Left colon (tissue), 2 donors: ENCODE results near the gene NLRP11. TPM values are rescaled to one million over a fixed set of nuclear protein-coding genes. Genes with fewer than 3 reads are reported as not detected.

Experiments
- ATAC-seq: fragments of 200-7000 bp; cut with Tn5 transposase; one replicate; pipeline ENCODE4 v1.9.1; 2020; ENCODE audit warnings: mild to moderate bottlenecking, moderate library complexity
- DNase-seq, 2 donors: peaks; one replicate each; pipeline ENCODE4 v3.0.0-alpha.2; 2020
- intact Hi-C, 2 donors: fragments of 100-400 bp; cut with DNase I in 1 of 2; cut with micrococcal nuclease in 1 of 2; formaldehyde crosslinking; loops; one replicate each; pipeline versions ENCODE4 v1.11.2 to v1.14.0; 2022; cut with DNase I, micrococcal nuclease
- long read RNA-seq: library from polyadenylated mRNA; unstranded; transcript quantifications from one replicate; pipeline ENCODE4 v2.0.0, GENCODE V29; 2021
- total RNA-seq, 2 donors: library from RNA; stranded (reverse); fragmentation: NEBNext Ultra II Directional; extraction: Animal tissue kit (Norgen Biotek cat#: 25700); gene quantifications; one replicate each; pipeline ENCODE4 v1.2.1, GENCODE V29; 2021
- donor health status: DM: no; HTN: no; CAD: no.
- donor health status: DM: yes; HTN: yes; CAD: no.

NLRP11 gene
- under 1 TPM; 0.11 to 0.12 TPM for total RNA-seq
- long read RNA-seq: 0 reads

DNA sequence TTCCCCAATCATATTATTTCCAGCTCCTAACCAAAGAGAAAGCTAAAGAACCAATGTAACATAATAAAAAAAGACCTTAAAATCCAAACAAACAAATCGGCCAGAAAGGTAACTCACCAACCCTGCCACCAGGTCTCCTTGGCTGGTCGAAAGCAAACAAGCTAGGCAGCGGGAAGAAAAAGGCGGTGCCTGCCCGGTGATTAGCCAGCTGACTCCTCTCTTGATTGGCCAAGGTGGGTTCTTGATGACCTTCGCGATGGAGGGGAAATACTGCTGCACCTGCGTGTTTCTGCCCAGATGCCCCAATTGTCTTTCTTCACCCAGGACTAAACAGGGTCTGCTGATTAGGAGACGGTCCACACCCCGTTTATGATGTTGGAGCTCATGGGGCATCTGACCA is at the start of gene NLRP11:
TSS of gene NLRP11 (minus strand) at position 154 of the 400 bp plus-strand sequence. CDS start 13,825 bp downstream, outside the sequence.
- ATAC-seq (no peak), DNase-seq (no peak)
- intact Hi-C loops: no loop called here

DNA sequence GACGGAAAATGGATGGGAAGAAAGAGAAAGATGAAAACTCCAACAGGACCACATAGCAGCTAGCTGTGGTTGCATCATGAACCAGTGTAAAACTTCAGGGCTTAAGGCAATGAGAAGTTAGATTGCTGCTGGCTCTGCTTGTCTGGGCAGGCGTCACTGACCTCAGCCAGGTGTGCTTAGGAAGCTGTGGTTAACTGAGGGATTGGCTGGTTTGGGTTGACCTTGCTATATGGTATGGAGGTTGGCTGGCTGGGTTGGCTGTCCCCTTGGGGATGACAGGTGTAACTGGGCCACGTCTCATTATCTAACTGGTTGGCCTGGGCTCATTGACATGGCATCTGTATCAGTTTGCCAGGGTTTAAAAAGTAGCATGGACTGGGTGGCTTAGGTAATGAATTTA is 45.4 kb upstream of the NLRP11 start:
- DNase-seq: no peak
- intact Hi-C loops: no loop called here
- ATAC-seq: no peak

DNA sequence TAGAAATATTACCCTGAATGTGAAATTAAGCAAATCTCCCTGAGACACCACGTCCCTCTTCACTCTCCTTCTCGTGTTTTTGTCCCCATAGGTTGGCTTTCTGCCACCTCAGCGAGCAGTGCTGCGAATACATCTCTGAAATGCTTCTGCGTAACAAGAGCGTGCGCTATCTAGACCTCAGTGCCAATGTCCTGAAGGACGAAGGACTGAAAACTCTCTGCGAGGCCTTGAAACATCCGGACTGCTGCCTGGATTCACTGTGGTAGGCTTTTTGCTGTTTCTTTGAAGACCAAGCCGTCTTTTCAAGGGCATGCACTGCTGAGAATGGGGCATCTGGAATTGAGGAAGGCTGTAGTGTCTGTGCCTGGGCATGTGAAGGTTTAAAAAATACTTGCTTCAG is 38.9 kb upstream of the NLRP11 start:
- intact Hi-C loops: no loop called here
- DNase-seq (no peak), ATAC-seq (no peak)

GRCh38 chr19:55867101-55867500 is 35.3 kb upstream of the NLRP11 start:
- DNase-seq (no peak), ATAC-seq (no peak)
- intact Hi-C loops: no loop called here

DNA sequence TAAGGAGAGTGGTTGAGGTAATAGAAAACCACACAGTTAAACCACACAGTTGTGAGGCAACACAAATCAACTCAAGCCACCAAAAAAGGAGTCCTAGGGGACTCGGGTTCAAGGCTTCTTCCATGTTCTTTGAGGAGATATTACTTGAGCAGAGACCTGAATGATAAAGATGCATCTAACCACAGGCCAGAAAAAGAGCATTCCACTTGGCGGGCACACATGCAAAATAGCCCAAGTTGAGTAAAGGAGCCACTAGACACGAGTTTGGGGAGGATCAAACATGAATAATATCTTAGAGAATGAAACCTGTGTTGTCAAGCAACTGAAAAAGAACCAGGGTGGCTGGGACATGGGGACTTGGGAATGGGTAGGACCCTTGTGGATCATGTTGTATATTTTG is 34.7 kb upstream of the NLRP11 start:
- intact Hi-C loops: no loop called here
- DNase-seq (no peak), ATAC-seq (no peak)

DNA sequence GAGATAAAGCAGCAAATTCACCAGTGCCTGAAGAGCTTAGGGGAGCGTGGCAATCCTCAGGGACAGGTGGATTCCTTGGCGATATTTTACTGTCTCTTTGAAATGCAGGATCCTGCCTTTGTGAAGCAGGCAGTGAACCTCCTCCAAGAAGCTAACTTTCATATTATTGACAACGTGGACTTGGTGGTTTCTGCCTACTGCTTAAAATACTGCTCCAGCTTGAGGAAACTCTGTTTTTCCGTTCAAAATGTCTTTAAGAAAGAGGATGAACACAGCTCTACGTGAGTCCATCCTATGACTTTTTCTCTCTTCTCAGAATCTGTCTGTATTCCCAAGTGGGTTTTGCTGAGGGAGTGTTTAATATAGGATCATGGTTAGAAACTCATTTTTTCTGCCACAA is 27.2 kb upstream of the NLRP11 start:
- DNase-seq (no peak), ATAC-seq (no peak)
- intact Hi-C loops: no loop called here

GRCh38 chr19:55858401-55858800 is 26.6 kb upstream of the NLRP11 start:
- ATAC-seq (no peak), DNase-seq (no peak)
- intact Hi-C loops: no loop called here

DNA sequence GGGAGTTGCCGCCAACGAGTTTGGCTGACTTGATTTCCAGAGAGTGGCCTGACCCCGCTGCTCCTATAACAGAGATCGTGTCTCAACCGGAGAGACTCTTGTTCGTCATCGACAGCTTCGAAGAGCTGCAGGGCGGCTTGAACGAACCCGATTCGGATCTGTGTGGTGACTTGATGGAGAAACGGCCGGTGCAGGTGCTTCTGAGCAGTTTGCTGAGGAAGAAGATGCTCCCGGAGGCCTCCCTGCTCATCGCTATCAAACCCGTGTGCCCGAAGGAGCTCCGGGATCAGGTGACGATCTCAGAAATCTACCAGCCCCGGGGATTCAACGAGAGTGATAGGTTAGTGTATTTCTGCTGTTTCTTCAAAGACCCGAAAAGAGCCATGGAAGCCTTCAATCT is 26.2 kb upstream of the NLRP11 start:
- intact Hi-C loops: no loop called here
- ATAC-seq: no peak

GRCh38 chr19:55857149-55857548 is 25.4 kb upstream of the NLRP11 start:
- intact Hi-C loops: no loop called here

More for the DNA sequence above, 26.2 kb upstream of the NLRP11 start:
- DNase-seq: no peak

DNA sequence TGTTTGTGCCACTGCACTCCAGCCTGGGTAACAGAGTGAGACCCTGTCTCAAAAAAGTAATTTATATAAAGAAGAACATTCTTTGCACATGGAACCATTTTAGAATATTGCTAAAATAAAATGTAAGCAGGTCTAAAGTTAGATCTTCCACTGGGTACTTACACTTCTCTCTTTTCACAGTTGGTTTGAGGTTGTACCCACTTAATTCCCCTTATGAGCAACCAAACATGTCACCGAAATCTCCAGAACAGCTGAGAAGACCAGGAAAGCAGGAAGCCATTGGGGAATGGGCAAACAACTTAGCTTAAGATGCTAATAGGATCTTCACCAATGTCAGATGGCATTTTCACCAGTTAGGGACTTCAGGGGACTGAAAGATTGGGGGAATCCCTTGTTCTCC is 23.4 kb upstream of the NLRP11 start:
- no peak for DNase-seq
- intact Hi-C loops: no loop called here
- ATAC-seq: no peak

More at GRCh38 chr19:55857149-55857548, 25.4 kb upstream of the NLRP11 start:
- ATAC-seq: no peak
- DNase-seq: no peak

- intact Hi-C loops: no loop called here
- ATAC-seq (no peak), DNase-seq (no peak)
These were observed 7.1 kb upstream of the NLRP11 start for GRCh38 chr19:55838906-55839305.

GRCh38 chr19:55838251-55838650 is 6.5 kb upstream of the NLRP11 start:
- DNase-seq (no peak), ATAC-seq (no peak)
- intact Hi-C loops: no loop called here

DNA sequence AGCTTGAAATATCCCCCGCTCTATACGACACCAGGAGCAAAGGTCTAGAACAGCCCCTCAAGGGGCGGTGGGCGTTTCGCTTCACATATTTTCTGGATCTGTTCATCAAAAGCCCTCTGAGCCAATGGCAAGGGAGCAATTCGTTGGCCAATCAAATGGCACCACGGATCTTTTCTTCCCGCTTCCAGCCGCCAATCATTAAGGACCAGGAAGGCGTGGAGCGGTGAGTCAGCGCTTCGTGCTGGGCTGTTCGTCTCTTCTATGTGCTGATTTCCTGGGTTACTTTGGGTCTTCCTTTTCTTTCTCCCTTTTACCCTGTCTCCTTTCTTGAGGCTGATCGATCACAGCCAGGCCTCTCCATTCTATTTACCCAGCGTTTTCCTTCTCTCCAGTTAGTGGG is 4.5 kb upstream of the NLRP11 start, which contains the start of gene NLRP4:
TSS of gene NLRP4 (plus strand) at position 201 of the 400 bp plus-strand sequence. CDS start 15,541 bp downstream, outside the sequence.
- intact Hi-C loops: no loop called here
- ATAC-seq (no peak), DNase-seq (no peak)

GRCh38 chr19:55832676-55833075 is 877 bp upstream of the NLRP11 start:
- intact Hi-C loops: no loop called here
- ATAC-seq (no peak), DNase-seq (no peak)

DNA sequence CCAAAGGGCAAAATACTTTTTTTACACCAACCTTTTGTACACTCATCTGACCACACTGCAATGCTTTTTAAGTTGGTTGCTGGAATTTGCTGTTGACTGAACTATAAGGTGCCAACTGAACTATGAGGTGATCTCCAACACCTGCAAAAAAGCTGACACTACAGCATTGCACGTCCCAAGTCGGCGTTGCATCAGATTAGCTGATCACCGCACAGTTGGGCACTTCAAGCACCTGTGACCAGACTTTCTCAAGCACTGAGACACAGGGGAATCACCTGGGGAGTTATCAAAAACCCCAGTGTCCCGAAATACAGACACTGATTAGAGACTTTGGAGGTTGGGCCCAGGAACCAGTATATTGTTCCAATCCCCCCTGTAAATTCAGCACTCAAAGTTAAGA is 1.1 kb downstream of the NLRP11 start:
- DNase-seq (peak in 1 of 2 donors; percentile 28), ATAC-seq (no peak)
- intact Hi-C loops: no loop called here

GRCh38 chr19:55820037-55820436 is 11.8 kb downstream of the NLRP11 start:
- intact Hi-C loops: no loop called here
- DNase-seq (no peak), ATAC-seq (peak; percentile 37)

DNA sequence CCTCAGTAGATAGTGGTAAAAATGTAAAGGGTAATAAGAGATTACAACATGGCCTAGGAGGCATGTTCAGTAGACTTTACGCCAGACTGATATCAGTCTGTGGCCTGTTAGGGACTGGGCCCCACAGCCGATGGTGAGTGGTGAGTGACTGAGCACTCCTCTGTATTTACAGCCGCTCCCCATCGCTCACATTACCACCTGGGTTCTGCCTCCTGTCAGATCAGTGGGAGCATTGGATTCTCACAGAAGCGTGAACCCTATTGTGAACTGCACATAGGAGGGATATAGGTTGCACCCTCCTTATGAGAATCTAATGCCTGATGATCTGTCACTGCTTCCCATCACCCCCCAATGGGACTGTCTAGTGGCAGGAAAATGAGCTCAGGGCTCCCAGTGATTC is 17.9 kb downstream of the NLRP11 start:
- DNase-seq (no peak), ATAC-seq (no peak)
- intact Hi-C loops: no loop called here

DNA sequence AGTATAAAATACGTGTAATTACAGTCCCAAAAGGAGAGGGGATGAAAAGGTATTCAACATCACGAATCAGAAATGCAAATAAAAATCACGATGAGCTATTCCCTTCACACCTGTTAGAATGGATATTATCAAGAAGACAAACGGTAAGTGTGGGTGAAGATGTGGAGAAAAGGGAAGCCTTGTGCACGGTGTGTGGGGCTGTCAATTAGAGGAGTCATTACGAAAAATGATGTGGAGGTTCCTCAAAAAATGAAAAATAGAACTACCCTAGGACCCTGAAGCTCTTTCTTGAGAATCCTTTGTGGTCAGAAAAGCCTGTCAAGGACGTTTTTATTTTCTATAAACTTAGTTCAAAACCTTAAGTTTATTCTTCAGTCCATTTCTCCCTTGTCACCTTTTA is 19.4 kb downstream of the NLRP11 start:
- no peak for ATAC-seq
- no peak for DNase-seq
- intact Hi-C loops: no loop called here

GRCh38 chr19:55811340-55811739 is 20.5 kb downstream of the NLRP11 start:
- intact Hi-C loops: no loop called here
- DNase-seq (no peak), ATAC-seq (no peak)

DNA sequence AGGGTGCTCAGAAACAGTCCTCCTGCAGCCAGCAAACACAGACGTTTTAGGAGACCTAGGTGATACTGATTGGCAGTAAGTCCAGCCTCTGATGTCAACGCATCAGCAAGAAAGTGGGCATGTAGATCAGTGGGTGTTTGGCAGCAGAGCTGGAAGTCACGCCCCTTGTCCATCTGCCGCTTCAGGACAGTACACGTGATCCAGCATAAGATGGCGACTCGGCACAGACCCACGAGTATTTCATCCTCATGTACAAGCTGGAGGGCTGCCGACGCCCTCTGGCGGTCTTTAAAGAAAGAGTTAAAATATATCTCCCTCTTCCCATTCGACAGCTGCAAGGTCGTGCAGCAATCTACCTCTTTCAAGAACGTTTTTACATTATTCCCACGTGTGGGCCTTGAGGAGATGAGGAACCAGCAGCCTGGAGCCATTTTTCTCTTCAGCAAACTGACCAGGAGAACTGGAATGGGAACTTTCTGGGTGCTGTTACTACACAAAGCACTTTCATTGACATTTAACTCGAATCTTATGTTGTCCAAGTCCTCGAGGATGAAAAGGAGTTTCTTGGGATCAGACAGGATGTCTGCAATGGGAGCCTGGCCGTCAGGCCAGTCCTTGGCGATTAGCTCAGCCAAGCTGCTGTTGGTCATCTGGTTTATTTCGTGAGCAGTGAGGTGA is 22.3 kb downstream of the NLRP11 start:
- ATAC-seq: peak; percentile 99
- DNase-seq: peak; percentile 73 to 75
- intact Hi-C loops: no loop called here

DNA sequence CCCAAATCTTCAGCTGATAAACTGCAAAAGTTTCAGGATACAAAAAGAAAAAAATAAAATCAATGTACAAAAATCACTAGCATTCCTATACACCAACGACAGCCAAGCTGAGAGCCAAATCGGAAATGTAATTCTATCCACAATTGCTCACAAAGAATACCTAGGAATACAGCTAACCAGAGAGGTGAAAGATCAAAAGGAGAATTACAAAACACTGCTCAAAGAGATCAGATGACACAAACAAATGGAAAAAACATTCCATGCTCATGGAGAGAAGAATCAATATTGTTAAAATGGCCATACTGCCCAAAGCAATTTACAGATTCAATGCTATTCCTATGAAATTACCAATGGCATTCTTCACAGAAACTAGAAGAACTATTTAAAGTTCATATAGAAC is 29.5 kb downstream of the NLRP11 start:
- DNase-seq (no peak), ATAC-seq (no peak)
- intact Hi-C loops: no loop called here
